GM19372 (cell line): ENCODE results near the gene ABCB9.

ENCODE experiments used
- ATAC-seq: cut with Tn5 transposase; IDR thresholded peaks from one replicate; pipeline ENCODE4 v1.9.1; 2021; ENCODE audit warnings: mild to moderate bottlenecking, low read depth, moderate library complexity; ENCODE audit not compliant: unreplicated experiment

ABCB9 gene

DNA sequence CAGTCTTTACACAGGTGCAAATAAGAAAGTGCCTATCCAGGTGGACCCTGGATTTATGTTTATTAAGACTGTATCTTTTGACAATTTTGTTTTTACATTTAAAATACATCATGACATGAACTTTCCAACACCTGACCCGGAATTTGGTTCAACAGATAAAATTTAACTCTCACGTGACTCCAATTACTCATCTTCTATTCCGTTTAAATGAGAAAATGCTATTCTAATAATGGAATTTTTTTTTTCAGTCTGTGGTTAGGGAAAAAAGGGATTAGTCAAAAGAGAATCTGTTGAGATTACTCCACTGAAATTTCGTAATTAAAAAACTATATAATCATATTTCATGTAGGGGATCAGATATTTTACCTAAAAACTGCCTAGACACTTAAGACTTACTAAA lies 81.4 kb downstream of the ABCB9 start:
- no peak for ATAC-seq

DNA sequence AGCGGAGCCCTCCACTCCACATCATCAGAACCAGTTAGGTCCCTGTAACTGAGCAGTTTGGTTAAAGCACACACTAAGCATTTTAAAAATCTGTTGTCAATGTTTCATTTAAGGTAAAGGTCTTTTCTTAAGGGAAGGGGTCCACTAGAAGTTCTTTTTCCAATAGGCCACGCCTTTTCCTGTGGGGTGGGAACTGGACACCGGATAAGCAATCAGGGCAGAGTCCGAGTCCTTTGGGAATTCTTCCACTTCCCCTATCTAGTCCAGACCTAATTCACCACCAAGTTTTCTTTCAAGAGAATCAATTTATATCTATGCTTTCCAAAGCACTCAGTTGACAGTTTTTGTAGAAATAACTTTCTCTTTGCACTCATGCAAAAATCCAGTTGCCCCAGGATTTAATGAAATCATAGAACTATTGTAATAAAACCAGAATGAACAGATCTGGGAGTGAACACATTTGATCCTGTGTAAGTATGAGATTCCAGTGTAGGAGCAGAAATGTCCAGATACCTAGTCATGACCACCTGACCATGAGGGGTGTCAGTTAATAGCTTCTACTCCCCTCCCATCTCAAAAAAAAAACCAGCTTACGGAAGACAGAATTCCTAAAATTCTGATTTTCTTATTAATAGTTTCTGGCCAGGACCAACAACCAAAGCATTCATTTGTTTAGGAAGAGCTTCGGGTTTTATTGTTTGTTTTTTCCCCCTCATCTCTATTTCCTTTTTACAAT lies 82.0 kb downstream of the ABCB9 start:
- no peak for ATAC-seq

DNA sequence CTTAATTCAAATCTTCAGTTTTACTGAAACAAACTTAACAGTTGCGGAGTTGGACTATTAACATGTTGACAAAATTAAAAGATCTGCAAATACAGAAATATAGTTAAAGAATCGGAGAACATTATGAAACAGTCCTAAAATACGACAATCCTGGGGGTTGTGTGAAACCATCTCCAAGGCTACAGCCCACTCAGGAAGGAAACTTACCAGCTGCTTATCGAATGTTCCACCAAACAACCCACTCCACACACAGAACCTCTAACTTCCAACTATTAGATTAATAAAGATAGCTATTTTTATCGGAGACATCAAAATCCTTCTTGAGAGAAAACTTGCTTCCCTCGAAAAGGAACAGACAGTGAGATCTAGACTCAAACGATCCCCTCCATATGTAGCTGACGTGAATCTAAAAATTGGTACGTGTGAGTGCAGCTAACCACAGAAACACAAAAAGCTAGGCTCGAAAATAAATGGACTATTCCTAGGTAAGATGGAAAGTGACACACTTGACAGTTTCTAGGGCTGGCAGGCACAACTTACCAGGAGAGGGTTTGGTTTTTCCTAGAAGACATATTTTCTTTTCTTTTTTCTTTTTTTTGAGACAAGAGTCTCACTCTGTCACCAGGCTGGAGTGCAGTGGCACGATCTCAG lies 83.2 kb downstream of the ABCB9 start:
- no peak for ATAC-seq

DNA sequence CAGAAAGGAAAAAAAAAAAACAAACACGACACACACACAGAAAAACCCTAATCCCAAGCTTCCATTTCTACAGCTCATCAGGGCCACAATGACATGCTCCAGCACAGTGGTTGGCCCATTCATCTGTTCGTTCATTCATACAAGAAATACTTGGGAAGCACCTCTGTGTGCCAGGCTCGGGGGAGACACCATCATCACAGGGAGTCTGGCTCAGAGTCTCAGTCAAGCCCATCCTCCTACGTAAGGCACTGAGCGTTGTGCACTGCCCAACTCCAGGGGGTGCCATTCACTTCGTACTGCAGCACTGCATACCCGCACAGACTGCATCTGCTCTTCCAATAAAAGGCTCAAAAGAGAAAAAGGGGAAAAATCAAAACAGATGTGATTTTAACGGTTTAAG lies 85.6 kb downstream of the ABCB9 start:
- ATAC-seq: no peak

DNA sequence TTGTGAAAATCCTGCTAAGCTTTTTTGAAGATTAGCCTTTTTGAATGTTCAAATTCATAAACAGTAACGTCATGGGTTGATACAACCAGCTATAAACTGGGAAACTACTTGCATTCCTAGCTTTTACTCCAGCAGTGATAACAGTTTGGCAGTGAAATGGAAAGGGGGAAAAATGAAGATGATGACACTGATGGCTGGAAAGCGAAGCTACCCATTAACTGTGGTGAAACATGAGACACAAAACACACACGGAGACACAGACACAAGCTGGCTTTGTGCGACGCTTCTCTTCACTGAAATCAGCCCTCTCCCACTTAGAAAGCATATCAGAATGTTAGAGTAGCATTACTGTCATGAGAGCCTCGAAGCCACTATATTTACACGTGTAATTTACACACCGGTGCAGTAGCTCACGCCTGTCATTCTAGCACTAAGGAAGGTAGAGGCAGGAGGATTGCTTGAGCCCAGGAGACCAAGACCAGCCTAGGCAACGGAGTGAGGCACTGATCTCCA lies 86.1 kb downstream of the ABCB9 start:
- no peak for ATAC-seq
